NCI-H2227 (cell line): ENCODE measurements around the gene ABCB8.
A peak's percentile ranks its signal among the peaks of the same experiment; 100 is the strongest.

ENCODE experiments used
- DNase-seq: peaks from one replicate; lab custom pipeline; 2025; ENCODE audit not compliant: unreplicated experiment; lab: John Stamatoyannopoulos, UW

ABCB8 gene

DNA sequence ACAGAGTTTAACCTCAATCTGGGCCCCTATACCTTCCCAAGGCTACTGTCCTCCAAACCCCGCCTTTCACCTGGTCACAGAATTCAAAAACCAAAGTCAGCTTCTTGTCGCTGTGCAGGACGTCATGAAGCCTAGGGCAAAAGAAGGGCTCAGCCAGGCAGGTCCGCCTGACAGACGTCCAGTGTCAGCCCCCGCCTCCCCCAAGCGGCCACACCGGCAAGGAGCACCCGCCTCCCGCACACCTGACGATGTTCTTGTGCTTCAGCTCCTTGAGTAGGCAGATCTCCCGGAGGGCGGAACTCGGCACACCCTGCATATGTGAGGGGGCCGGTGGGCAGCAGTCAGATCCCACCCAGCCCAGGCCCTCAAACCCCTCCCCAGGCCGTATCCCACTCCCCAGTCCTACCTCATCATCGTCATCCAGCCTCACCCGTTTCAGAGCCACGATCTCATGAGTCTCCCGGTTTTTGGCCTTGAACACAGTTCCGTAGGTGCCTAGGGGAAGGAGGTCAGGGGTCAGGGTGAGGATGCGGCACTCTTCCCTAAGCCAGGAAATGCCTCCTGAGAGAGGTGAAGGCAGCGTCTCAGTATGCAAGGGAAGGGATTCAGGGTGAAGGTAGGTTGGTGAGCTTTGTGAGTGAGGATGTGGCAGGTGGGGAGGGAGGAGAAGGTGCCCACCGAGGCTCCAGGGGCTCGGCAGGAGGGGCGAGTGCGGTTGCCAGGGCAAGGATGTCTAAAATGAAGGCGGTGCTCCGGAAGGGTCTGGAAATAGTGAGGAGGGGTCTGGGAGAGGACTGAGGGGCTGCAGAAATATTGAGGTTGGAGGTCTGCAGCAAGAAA, 28.6 kb downstream of the ABCB8 start:
- peak; percentile 62 for DNase-seq

DNA sequence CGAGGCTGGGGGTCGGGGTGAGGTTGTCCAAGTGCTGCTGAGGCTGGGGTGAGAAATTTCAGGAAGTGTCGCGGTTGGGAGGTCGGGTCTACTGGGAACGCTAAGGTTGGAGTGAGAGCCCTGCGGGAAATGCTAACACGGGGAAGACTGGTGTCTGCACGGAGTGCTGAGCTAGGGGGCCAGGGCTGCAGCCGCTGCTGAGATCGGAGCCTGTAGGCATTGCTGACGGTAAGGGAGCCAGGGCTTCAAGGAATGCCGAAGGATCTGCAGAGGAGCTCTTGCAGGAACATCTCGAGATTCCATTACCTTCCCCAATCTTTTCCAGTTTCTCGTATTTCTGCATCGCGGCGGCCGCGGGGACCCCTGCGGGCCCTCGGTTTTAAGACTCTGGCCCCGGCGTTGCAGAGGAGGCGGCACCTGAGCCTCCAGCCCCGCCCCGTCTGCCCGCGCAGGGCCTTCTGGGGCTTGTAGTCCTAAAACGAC, 29.3 kb downstream of the ABCB8 start, which contains the start of gene CDK5:
Gene CDK5 (minus strand): TSS at position 392 of the 483 bp plus-strand sequence. CDS start 49 bp downstream, at position 343.
- DNase-seq, result peak; percentile 83

DNA sequence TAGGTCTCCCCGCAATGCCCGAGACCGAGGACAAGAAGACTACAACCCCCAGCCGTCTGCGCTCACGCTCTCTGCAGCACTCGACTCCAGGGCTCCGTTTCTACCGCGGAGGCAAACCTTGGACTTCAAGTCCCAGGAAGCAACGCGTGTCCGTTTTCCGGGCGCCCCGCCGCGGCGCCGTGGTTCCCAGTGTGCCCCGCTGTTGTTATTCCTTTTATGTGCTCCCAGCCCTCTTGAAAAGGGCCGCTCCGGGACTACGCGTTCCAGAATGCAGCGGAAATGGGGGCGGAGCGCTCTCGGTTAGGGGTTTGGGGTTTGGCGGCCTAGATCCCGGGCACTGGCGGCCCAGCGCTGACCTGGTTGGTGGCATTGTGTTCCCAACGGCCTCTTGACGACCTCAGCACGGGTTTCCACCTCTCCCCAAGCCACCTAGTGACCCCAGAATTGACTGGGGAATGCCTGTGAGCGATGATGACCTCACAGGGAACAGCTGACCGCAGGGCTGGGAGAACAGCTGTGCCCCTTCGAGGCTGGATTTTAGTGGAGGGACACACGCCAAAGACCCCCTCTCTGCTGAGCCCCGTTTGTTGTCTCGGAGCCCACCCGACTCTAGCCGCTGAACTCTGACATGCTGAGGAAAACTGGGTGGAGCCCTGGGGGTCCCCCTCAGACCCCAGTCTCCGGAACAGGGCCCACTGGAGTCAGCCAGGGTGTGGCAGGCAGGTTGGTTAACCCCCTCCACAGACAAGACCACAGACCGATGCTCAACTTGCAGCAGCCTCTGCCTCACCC, 29.9 kb downstream of the ABCB8 start:
- peak; percentile 100 for DNase-seq

DNA sequence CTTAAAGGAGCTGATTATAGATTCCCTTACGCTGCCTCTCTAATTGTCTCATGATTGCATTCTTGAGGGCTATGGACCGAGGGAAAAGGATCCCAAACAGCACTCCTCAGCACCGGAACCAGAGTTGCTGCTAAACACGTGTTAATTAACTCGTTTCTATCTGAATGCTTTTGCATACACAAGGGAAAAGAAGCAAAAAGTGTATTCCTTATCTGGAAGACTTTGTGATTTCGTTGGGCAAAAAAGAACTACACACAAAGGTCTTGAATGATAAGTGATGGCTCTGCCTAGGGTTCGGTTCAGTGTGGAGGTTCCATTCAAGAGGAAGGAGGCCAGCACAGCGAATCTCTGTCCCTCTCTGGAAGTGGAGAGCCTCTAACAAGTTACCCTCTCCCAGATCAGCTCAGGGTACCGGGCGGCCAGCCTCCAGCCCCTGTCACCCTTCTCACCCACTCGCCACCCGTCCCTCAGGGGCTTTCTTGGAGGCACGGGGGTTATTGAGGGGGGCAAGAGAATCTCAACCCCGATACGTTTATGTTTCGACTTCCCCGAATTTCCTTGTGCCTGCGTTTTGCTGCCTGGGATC, 30.6 kb downstream of the ABCB8 start:
- peak; percentile 42 for DNase-seq

DNA sequence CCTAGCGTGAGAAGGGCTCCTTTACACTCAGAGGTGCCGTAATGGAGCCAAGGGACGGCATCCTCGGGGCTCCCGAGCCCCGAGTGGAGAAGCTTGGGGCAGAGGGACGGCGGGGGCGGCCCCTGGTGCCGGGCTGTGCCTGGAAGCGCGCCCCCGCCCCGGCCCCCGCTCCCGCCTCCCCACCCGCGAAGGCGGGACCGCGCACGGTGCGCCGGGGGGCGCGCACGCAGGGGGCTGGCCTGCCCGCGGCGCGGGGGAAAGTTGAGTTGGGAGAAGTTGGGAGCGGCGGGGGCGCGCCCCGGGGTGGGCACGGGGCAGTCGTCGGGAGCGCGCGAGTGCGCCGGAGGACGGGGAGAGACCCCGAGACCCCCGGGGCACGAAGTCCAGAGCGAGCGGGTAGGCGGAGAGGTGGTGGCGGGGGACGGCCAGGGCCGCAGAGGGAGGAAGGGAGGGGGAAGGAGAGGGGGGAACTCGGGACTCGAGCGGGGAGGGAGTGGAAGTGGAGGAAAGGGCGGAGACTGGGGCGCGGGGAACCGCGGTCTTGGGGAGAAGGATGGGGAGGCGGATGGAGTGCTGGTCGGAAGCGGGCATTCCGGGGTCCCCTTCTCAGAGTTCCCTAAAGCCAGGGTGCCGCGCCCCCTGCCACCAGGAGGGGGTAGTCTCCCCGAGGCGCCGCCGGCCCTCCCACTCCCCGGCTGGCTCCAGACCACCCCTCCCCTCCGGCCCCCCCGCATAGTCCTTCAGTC, 31.3 kb downstream of the ABCB8 start, which contains the start of gene SLC4A2:
Gene SLC4A2 (plus strand): TSS at position 223 of the 746 bp plus-strand sequence. CDS start 2,399 bp downstream, outside the sequence.
- peak; percentile 89 for DNase-seq

DNA sequence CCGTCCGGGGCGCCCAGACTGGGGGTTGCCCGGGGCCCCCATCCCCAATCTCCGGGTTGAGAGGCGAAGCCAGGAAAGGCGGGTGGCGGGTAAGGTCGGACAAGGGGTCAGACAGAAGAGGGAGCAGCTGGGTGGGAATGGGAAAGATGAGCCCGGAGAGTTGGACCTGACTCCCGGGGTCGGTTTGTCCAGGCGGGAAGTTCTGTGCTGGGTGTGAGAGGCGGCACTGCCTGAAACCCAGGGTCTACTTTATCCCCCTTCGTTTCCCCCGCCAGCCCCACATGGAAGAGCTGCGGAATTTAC, 31.8 kb downstream of the ABCB8 start:
- no peak for DNase-seq

DNA sequence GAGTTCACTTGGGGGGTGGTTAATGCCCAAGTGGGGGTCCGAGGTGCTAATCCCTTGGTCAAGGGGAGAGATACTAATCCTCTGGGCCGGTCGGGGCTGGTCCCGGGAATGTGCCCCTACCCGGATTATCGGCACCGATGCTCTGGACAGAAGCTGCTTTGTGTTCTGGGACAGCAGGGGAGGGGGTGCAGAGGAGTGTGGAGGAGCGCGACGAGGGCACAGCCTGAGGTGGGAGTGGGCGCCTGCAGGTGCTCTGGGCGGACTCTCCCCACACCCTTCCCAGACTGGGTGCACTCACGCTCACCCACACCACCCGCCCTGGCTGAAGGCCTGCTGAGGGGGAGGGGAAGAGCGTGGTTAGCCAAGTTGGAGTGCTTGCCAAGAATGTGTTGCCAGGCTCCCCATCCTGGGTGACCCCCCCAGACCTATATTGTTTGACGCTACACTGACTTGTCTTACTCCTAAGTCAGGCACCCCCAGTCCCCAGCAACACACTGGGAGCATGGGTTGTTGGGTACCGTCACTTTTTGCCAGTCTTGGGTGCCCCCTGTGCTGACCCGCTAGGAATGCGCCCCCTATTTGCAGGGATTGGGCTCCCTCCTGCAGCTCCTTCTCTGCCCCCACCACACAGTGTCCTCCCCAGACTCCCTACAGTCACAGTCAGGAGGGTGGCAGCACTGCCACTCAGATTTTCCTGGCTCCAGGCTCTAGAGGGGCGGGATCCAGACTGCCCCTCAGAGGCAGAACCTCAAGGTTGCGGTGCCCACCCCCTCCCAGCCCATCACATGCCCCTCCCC, 32.4 kb downstream of the ABCB8 start:
- peak; percentile 37 for DNase-seq

DNA sequence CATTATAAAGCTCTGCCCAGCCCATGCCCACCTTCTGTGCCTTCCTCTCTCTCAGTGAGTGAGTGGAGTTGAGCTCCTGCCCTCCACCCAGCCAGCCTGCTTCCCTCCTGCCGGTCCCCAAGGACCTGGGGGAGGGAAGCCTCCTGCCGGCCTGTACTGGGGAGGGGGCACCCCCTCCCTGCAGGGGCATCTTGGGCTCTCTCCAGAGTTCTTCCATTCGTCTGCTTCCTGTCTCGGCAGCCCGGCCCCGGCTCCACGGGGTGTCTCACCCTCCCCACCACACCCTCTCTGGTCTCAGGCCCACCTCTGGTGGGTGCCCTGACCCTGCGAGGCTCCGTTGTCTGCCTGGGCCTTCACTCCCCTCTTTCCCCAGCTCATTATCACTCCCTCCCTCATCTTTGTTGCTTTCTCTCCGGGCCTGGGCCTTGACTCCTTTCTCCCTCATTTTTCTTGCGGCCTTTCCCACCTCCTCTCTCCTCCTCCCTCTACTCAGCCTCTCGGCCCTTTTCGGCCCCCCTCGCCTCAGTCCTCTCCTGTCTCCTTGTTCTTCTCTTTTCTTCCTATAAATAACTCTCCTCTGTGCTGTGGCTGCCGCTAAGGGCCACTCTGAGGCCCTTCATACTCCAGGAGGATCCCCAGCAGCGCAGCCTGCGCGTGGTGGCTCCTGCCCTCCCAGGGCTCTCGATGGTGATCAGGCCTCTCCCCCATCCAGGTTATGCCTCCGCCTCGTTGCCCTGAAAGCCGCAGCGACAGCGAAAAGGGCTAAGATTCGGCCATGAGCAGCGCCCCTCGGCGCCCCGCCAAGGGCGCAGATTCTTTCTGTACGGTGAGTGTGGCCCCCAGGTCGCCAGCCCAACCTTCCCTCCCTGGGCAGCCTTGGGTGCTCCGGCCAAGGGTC, 33.2 kb downstream of the ABCB8 start:
- DNase-seq, result no peak

DNA sequence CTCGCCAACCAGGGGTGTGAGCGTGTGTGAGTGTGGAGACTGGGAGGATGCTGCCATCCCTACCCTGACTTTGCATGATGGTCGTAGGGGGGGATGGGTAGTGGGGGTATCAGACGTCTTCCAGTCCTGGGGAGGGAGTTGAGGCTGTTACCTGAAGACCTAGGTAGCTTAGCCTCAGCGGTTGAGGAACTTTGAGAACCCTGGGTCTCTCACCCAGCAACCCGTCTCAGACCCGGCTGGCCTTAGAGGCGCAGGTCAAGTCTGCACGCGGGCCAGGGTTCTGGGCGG, 33.8 kb downstream of the ABCB8 start:
- no peak for DNase-seq

DNA sequence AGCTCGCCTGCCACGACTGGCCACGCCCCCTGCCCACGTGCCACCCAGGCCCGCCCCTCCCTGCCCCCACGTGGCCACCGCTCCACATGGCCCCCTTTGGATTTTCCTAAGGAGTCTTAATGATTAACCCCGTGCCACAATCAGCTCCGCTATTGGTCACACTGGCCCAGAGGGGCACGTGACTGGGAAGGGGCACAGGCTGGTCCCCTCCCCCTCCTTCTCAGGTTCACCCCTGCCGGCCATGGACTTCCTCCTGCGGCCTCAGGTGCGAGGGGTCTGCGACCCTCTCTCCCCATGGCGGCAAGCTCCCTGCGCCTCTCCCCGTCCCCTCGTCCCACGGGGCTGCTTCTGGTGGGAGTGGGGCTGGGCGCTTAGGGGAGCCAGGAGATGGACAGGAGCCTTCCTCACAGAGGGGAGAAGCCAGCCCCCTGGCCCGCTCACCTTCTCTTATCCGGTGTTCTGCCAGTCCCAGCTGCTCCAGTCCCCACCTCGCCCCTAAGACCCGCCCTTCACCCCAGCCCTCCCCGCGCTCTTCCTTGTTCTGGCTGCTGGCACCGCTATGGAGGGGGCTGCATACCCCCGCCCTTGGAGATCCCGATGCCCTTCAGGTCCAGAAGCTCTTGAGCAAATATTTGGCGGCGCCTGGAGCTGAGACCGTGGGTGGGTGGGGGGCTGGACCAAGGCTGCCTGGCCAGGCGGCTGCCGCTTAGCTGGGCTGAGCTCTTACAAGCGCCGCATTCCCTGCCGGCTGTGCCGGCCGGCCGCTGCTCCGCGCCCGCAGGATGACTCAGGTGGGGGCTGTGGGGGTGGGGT, 34.4 kb downstream of the ABCB8 start:
- DNase-seq, result peak; percentile 75

DNA sequence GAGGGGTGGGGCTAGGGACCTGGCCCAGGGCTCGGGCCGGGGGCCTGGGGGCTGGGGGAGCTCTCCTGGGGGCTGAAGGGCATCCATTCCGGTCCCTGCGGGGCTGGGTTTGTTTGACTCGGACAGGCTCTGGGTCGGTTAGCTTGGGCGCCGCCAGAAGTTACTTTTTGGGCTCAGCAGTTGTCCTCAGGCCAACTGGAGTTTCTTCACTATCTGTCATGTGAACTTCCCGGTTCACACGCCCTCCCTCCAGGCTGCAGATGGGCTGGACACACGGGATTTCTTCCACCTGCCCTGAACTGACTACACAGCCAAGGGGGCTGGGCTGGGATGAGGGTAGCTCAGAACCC, 34.9 kb downstream of the ABCB8 start:
- DNase-seq, result no peak

DNA sequence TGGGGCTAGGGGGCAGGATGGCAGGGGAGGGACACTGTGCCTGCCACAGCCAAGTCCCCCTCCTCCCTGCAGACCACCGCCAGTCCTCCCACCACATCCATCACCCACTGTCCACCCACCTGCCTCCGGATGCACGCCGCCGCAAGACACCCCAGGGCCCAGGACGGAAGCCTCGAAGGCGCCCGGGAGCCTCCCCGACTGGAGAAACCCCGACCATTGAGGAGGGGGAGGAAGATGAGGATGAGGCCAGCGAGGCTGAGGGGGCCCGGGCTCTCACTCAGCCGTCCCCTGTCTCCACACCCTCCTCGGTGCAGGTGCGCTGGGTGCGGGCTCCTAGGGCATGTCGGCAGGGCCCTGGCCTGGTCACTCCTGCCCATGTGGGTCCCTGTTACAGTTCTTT, 36.2 kb downstream of the ABCB8 start:
- no peak for DNase-seq

DNA sequence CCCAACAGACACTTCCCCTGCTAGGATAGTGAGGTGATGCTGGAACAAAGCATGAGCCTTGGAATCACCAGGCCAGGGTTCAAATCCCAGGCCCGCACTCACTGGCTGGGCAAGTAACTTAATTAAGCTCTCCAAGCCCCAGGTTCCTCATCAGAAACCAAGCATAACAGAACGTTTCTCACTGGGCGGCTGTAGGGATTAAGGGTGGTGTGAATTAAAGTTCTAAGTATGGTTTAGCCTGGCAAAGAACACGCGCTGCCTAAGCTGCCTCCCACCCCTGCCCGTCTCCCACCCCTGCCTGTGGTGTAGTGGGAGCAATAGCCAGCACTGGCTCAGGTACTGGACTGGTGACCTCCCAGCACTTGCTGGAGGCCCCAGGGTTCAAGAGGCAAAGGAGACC, 36.7 kb downstream of the ABCB8 start:
- no peak for DNase-seq

DNA sequence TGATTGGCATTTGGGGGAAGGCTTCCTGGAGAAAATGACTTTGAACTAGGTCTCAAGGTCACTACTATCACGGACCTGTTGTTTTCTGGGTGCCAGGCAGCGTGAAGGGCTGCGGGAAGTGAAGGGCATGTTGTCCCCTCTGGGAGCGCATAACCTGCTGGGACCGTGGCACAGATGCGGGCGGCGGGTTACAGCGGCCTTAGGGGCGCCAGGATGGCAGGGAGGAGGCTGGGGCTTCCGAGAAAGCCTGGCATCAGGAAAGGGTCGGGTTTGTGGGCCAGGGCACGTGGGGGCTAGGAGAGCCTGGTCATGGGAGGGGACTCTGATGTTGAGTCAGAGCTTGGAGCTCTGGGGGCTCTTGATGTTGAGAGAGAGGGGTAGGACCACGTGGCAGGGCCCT, 37.3 kb downstream of the ABCB8 start:
- DNase-seq, result no peak

DNA sequence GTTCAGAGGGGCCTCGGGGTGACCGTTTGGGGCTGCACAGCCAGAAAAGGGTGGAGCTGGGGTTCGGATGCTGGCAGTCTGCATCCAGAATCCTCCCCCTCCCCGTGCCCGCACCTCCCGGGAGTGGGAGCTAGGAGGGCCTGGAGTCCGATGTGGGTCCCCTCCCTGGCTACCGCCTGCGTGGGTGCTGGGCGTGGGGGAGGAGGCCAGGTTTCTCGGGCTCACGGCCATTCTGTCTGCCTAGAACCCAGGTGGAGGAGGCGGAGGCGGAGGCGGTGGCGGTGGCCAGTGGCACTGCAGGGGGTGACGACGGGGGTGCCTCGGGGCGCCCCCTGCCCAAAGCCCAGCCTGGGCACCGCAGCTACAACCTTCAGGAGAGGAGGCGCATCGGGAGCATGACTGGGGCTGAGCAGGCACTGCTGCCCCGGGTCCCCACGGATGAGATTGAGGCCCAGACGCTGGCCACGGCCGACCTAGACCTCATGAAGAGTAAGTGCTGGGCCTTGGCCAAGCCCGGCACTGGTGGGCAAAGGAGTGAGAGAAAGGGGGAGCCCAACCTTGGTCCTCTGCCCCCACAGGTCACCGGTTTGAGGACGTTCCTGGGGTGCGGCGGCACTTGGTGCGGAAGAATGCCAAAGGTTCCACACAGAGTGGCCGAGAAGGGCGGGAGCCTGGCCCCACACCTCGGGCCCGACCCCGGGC, 38.2 kb downstream of the ABCB8 start:
- no peak for DNase-seq

DNA sequence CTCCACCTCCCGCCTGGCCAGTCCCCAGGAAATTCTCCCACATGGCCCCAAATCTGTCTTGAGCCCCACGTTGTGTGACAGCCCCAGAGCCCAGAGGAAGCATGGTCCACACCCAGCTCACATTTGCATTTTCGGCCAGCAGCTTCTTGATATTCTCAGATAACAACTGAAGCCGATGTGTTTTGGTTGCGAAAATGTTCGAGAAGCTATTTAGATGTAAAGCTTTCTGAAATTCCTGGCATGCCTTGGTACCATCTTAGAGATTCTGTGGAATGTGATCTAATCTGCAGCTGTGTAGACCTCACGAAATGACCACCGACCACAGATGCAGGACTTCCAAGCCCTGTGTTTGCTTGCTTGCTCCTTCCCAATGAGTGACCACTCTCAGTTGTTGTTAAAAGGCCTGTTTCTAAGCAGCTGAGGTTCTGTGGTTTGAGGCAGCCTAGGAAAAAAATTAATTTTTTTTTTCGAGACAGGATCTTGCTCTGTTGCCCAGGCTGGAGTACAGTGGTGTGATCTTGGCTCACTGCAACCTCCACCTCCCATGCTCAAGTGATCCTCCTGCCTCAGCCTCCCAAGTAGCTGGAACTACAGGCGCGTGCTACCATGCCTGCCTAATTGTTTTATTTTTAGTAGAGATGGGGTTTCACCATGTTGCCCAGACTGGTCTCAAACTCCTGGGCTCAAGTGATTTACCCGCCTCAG, 40.0 kb downstream of the ABCB8 start:
- no peak for DNase-seq

DNA sequence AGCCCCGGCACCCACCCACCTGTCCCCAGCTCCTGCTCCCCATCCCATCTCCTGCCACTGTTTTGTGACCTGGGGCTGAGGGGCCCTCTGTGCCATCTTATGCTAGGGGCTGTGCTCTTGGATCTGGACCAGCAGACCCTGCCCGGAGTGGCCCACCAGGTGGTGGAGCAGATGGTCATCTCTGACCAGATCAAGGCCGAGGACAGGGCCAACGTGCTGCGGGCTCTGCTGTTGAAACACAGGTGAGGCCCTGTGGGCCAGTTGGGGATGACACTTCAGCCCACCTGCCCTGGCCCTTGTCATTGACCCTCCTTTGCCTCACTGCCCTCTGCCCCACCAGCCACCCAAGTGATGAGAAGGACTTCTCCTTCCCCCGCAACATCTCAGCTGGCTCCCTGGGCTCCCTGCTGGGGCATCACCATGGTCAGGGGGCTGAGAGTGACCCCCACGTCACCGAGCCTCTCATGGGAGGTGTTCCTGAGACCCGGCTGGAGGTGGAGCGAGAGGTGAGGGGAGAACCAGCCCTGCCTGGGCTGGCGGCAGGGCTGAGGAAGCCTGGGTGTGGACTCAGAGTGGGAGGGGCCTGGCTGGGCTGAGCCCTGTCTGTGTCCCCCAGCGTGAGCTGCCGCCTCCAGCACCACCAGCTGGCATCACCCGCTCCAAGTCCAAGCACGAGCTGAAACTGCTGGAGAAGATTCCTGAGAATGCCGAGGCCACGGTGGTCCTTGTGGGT, 41.8 kb downstream of the ABCB8 start:
- DNase-seq, result no peak
